Stimulated activated CD4-positive, alpha-beta T cell treated with anti-CD3 and anti-CD28 coated beads, Interleukin-4, amount 100 ng/mL, for 4 hours (primary cell): ENCODE measurements around the gene TTC7B.

ENCODE experiments used
- DNase-seq, 2 experiments: peaks; one replicate each; pipeline ENCODE4 v3.0.0-alpha.2; 2020

Gene TTC7B

GRCh38 chr14:90699016-90699415 lies 117.2 kb downstream of the TTC7B start:
- no peak for DNase-seq

GRCh38 chr14:90698379-90698869 lies 117.8 kb downstream of the TTC7B start:
- DNase-seq = no peak

- DNase-seq = peak; percentile 68 to 74
Measured at GRCh38 chr14:90697577-90698206, 118.5 kb downstream of the TTC7B start.

- DNase-seq = no peak
Measured at GRCh38 chr14:90697132-90697531, 119.1 kb downstream of the TTC7B start.

GRCh38 chr14:90696720-90697119 lies 119.5 kb downstream of the TTC7B start:
- DNase-seq = no peak

GRCh38 chr14:90695997-90696660 lies 120.1 kb downstream of the TTC7B start:
- no peak for DNase-seq

- no peak for DNase-seq
Measured at GRCh38 chr14:90693413-90693812, 122.8 kb downstream of the TTC7B start.

- no peak for DNase-seq
Measured at GRCh38 chr14:90692826-90693225, 123.4 kb downstream of the TTC7B start.

GRCh38 chr14:90692061-90692460 lies 124.2 kb downstream of the TTC7B start:
- DNase-seq = no peak

- no peak for DNase-seq
Measured at GRCh38 chr14:90691627-90692026, 124.6 kb downstream of the TTC7B start.

GRCh38 chr14:90687680-90688079 lies 128.6 kb downstream of the TTC7B start:
- DNase-seq = no peak

GRCh38 chr14:90682615-90683014 lies 133.6 kb downstream of the TTC7B start:
- DNase-seq = no peak

GRCh38 chr14:90681929-90682328 lies 134.3 kb downstream of the TTC7B start:
- DNase-seq = no peak

- no peak for DNase-seq
Measured at GRCh38 chr14:90678846-90679362, 137.3 kb downstream of the TTC7B start.

- DNase-seq = no peak
Measured at GRCh38 chr14:90678420-90678819, 137.8 kb downstream of the TTC7B start.

- DNase-seq = peak in 1 of 2 experiments; percentile 19
Measured at GRCh38 chr14:90677484-90678050, 138.7 kb downstream of the TTC7B start.

GRCh38 chr14:90676912-90677311 lies 139.3 kb downstream of the TTC7B start:
- DNase-seq = no peak

- DNase-seq = no peak
Measured at GRCh38 chr14:90676356-90676755, 139.9 kb downstream of the TTC7B start.

- DNase-seq = no peak
Measured at GRCh38 chr14:90675399-90675798, 140.8 kb downstream of the TTC7B start.

- no peak for DNase-seq
Measured at GRCh38 chr14:90674716-90675115, 141.5 kb downstream of the TTC7B start.

GRCh38 chr14:90674043-90674670 lies 142.1 kb downstream of the TTC7B start:
- DNase-seq = no peak

GRCh38 chr14:90671382-90672234 lies 144.6 kb downstream of the TTC7B start:
- DNase-seq = no peak

GRCh38 chr14:90669731-90670130 lies 146.5 kb downstream of the TTC7B start:
- no peak for DNase-seq
